ENCODE data around the gene COL11A2.

The COL11A2 gene

DNA sequence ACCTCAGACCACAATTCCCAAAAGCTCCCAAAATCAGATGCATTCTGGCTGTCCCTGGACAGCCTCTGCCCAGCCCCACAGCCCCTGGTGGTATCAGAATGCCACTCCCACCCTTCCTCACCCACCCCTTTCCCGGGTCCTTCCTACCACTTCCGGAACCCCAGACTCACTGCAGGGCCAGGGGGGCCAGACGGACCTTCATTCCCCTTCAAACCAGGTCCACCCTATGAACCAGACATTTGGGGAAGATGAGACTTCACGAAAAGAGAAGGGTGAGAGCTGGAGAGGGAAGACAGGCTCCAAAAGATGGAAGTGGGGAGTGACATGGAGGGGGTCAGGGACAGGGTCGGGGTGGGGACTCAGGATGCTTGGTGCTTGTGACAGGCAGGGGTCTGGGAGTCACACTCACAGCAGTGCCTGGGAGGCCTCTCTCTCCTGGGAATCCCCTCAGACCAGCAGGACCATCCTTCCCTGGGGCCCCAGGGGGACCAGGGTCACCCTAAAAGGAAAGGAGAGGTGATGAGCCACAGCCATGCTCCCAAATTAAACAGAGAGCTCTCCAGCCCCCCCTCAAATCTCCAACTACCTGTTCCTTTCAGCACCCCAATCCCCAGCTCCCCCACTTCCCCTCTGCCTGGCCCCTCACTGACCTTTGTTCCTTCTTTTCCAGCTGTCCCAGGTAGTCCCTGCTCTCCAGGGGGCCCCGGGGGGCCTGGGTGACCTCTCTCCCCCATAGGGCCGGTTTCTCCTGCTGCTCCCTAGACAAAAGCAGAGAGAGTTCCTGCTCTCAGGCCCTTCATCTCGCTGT, 20.2 kb downstream of the COL11A2 start:
- DNase-seq (ENCODE audit: low read depth, low spot score) = no peak

DNA sequence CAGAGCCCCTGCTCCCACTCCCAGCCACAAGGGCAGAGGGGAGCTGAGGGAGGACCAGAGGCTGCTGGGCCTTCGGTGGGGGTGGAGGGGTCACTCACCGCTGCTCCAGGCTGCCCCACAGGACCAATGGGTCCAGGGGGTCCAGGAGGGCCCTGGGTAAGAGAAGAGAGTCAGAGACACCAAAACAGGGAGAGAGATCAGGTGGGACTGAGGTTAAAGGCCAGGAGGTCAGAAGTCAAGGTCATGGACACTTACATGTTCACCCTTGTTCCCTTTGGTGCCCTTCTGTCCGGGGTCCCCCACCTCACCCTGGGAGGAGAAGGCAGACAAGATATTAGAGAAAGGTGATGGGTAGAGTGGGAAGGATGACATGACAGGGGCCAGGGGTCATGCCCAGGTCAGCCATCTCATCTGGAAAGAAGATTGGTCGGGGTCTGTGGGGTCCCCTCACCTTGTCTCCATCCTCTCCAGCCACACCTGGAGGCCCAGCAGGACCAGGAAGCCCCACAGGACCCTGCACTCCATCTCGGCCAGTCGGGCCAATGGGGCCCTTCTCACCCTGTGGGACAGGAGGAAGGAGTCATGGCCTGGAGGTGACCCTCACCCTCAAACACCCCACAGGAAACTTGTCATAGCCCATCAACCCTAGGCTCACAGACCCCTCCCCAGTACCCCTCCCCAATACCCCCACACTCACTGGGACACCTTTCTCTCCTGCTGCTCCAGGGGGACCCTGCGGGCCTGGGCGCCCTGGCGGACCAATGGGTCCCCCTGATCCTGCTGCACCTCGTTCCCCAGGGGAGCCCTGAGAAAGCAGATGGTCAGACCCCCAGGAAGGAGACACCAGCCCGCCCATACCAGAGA, 21.0 kb downstream of the COL11A2 start:
- no peak for DNase-seq (ENCODE audit: low read depth, low spot score)

DNA sequence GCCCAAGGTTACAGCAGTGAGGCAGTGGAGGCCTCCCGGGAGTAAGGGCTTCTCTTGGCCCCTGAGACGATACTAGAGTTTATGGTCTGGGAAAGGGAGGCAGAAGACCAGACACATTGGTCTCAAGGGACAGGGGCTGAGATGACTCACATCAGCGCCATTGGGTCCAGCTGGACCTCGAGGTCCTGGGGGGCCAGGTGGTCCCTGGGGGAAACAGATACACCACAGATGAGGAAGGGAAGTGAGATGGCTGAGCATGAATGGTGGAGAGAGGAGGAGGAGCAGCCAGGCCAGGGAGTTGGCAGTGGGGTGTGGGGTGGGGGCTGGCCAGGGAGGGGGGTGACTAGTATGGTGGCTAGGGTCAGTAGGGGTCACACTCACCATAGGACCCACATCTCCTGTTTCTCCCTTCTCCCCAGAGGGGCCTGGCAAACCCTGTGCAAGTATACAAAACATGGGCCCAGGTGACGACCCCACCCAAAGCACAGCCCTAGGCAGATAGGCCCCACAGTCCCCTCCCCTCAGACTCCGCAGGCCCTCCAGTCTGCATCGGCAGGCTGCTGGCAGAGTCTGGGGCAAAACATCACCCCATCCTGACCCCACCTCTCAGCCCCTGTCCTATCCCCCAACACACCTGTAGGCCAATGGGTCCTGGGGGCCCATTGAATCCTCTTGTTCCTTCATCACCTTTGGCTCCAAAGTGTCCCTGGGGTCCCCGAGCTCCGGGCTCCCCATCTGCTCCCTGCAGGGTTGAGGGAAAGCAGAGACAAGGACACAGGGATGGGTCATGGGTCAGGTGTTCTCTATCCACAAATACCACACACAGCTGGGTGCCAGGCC, 21.9 kb downstream of the COL11A2 start:
- DNase-seq (ENCODE audit: low read depth, low spot score) = no peak

DNA sequence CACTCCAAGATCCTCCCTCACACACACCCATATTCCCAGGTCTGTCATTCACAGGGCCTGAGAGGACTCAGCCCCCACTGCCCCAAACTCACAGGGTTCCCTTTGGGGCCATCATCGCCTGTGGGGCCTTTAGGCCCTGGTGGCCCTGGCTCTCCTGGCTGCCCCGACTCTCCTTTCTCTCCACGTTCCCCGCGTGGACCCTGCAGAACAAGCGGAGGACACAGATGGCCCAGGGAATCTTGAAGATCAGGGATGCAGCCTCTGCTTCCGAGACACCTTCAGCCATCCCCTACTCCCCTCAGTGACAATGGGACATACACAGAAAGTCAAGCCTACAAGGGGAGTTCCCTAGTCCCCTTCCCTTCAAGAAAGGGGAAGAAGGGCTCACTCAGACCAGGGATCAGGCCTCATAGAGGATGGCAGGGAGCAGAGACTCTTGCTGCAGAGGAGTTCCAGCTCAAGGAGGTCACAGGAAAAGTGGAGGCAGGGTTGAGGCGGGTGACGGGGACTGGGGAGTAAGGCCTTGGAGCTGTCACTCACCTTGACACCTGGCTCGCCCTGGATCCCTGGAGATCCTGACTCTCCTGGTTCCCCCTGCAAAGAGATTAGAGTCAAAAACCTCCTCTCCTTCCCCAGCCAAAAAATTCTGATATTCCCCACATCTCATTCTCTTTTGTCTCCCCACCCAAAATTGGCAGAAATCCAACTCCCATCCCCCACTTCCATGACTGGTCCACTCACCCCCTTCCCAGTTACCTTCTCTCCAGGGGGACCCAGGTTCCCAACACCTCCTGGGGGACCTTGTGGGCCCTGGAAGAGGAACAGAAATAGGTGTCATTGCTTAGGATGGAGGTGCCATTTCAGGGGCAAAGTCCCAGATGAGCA, 22.7 kb downstream of the COL11A2 start:
- no peak for DNase-seq (ENCODE audit: low read depth, low spot score)

DNA sequence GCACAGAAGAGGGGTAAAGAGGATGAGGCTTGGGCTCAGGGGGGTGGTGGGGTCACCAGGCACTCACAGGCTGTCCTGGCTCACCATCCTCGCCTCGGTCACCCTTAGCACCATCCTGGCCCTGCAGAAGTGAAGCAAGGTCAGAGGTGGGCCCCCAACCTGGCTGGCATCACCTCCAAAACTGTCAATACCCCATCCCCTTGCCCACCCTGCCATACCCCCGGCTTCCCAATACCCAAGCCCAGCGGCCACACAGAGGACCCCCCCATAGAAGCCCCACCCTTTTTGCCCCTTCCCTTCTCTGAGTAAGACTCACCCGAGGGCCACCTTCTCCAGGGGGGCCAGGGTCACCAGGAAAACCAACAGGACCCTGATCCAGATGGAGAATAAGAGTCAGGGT, 23.6 kb downstream of the COL11A2 start:
- no peak for DNase-seq (ENCODE audit: low read depth, low spot score)

DNA sequence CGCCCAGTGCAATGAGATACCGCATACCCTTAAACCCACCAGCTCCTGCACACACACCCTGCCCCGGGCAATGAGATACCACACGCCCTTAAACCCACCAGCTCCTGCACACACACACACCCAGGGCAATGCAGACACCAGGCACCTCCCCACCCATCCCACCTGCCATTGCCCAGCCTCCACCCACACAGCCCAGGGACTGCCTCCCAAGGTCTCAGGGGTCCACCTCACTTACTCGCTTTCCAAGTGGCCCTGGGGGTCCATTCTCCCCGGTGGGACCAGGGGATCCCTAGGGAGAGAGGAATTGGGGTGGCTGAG, 24.0 kb downstream of the COL11A2 start:
- DNase-seq (ENCODE audit: low read depth, low spot score) = no peak

DNA sequence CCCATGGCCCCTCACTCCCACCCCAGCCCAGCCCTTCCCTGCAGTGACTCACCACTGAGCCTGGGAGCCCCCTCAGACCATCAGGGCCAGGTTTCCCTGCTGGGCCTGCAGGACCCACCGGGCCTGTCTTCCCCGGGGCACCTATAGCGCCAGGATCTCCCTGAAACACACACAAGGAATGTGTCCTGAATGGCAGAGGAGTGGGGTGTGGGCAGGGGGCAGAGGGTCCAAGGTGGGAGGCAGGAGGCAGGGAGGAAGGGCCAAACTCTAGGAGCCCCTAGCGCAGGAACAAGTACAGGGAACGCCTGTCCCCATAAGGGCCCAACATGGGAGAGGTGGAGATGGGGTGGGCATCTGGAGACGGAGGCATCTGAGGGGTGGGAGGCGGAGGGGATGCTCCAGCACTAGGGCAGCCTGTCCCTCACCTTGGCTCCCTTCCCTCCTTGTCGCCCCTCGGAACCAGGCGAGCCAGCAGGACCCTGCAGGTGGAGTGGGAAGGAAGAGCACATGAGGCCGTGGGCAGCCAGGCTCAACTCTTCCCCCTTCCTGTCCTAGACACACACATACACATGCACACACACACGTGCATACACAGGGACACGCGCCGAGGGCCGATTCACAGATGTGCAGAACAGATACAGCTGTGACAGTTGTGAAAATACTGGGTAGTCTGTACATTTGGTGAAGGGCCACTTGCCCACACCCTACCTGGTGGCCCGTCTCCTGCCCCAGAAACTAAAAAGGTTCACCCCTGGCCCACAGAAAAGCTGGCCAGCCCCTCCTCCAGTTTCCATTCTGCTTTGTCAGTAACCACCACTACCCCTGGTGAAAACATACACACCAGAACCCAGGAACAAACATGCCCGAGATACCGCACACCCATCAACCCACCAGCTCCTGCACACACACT, 24.6 kb downstream of the COL11A2 start:
- no peak for DNase-seq (ENCODE audit: low read depth, low spot score)

DNA sequence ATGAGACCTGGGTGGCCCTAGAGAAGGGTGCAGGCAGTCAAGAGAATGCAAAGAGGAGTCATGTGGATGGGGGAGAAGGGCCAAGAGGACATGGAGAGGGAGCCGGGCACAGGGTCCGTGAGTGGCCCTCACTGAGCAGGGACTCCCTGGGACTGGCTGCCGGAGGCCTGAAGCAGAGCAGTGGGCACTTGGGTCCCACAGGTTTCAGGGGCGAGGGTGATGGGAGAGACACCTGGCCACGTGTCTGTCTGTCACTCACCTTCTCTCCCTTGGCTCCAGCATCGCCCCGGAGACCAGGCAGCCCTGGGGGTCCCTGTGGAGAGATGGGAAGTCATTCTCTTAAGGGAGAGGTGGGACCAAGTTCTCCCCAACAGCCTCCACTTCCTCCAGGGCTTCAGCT, 25.5 kb downstream of the COL11A2 start:
- no peak for DNase-seq (ENCODE audit: low read depth, low spot score)

DNA sequence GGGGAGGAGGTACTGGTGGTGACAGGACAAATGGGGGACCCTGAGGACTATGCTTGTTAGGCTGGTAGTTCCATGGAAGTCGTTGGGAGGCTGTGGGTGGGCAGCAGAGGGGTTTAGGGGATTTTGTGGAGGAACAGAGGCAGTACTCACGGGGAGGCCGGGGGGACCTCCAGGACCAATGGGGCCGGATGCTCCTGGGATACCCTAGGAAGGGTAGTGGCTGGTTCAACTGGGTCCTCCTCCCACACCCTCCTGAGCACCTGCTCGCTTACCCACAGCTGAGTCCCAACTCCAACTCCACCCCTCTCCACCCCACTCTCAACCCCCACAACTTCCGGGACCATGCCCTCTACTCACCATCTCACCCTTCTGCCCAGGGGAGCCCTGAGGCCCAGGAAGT, 25.9 kb downstream of the COL11A2 start:
- DNase-seq (ENCODE audit: low read depth, low spot score) = no peak

DNA sequence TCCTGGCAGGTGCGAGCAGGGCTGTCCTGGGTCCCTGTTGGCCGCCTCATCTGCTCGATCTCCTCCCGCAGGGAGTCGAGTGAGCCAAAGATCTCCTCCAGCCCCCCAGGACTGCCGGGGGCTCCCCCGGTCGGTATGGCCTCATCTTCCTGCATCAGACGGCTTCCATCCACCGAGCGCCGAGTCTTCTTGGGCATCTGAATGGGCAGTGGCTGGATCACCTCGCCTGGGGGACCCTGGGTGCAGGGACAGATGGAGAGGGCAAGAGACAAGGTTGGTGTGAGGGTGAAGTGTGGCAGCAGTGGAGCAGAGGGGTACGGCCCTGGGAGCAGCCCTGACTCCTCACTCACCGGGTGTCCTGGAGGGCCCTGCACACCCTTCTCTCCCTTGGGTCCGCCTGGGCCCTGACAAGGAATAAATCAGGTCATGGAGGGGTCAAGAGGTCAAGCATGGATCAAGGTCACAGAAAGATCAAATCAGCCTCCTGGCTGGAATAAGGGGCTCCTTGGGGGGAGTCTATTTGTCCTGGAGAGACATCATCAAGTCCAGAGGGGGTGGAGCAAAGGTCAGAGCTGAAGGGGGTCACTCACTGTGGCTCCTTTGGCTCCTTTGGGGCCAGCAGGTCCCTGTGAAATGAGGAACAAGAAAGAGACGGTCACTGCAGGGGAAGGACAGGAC, 26.5 kb downstream of the COL11A2 start:
- no peak for DNase-seq (ENCODE audit: low read depth, low spot score)

DNA sequence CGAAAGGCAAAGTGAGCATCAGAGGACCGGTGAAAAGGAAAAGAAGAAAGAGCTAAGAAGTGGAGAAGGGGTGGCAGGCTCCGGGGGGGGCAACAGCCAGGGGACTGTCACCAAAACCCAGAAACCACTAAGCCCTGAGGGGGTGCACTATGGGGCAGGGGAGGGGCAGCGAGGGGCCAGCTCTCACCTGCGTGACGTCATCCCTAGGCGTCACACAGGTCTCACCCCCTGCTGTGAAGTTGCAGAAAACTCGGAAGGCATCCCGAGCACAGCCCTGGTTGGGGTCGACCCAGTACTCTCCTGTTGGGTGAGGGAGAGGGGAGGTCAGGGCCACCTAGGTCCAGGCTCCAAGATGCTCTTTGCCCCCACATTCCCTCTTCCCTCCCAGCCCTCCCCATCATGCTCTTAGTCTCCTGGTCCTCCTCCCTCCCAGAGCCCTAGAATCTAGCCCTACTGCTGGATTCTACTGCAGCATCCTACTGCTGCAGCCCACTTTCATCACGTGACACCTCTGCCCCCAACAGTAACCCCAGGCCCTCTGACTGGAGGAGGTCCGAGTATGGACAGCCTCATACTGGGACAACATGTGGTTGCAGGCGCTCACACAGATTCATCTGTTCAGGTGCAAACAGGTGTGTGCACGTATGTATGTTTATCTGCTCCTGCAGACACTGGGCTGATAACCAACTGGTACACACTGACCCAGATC, 27.4 kb downstream of the COL11A2 start:
- DNase-seq (ENCODE audit: low read depth, low spot score) = no peak

DNA sequence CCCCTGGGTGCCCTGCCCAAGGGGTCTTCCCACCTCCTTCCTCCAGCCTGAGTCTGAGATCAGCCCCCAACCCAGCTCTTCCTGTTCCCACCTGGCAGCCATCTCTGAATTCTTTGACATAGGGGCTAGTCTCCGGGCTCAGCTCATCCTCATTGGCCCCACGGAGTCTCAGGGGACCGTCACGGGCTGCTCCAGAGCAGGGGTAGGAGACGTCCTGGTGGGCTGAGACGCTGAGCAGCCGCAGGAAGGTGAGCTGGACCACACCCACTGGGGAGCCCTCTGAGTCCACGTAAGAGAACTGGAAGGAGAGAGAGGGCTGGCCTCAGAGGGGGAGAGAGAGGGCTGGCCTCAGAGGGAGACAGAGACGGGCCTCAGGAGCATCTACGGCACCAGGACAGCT, 28.1 kb downstream of the COL11A2 start:
- no peak for DNase-seq (ENCODE audit: low read depth, low spot score)

DNA sequence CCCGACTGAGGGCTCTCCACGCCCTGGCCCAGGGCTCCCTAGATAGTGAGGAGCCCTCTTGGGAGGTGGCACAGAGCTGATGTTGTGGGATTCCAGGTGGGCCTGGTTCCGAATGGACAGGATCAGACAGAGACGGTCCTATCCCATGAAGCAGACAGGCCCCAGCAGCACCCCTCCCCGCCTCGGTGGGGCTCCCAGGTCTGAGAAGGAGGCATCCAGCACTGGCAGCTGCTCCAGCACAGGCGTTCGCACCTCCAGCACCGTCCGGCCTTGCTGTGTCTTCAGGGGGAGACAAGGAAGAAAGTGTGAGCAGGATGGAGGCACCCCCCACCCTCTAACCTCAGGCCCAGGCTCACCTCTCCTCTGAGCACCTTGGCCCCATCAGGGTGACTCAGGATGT, 28.7 kb downstream of the COL11A2 start:
- no peak for DNase-seq (ENCODE audit: low read depth, low spot score)

DNA sequence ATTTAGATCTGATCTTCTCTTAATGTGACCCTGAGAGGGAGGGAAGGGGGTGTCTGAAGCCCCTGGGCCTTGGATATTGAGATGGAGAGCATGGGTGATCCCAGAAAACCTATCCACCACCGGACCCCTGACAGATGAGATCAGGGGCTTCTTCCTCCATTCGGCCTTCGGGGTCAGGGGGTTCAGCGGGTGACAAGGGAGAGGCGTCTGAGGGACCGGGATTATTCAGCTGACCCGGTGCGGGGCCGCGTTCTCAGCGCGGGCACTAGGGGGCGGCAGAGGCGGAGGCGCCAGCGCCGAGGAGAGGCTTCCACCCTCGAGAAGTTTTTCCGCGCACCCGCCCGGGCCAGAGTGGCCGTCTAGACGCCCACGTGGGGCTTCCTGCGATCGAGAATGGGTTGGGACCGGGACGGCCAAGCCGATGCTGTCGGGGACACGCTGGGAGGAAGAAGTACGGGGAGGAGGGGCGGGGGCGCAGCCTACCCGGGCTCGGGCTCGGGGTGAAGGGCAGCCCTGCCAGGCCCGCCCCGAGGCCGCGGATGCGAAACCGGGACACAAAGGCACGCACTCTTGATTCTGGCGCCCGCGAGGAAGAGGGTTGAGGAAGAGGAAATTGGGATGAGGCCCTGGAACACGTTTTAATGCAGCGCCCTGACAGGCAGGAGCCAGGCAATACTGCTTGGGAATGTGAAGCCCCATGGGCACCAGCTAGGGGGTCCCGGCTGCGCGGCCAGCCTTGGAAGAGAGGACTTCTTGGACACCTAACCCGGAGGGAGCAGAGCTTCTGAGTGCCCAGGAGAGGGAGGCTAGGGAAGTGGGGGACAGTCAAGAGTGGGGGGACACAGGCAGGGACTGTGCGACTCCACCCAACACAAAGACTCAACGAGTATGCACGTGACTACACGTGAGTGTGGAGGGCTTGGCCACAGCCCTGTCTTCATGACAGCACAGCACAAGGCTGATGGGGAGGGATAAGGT, 30.6 kb downstream of the COL11A2 start:
- DNase-seq (ENCODE audit: low read depth, low spot score) = peak; percentile 51

DNA sequence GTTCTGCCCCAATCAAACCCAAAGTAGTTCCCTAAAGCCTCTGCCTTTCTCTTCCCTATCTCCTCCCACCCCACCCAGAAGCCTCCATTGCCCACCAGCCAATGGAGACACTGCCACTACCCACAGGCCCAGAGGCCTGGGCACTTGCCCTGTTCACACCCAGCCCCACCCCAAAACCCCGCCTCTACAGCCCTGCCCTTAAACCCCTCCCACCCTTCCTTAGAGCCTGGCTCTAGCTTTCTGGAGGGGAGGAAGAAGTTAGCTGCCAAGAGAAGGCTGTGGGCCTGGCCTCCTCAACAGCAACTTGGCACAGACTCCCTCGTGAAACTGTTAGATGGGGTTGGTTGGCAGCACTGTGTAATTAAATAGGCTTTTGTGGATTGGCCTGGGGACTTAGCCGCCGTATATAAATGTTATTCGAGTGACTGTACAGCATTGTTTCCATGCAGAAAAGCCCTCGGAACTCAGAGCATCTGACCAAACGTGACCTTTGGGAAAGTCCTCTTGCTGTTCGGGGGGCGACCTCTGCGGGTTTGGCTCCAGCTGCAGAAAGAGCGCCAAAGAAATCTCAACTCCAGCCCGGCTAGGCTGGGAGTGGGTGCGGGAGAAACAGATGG, 31.4 kb downstream of the COL11A2 start:
- no peak for DNase-seq (ENCODE audit: low read depth, low spot score)

DNA sequence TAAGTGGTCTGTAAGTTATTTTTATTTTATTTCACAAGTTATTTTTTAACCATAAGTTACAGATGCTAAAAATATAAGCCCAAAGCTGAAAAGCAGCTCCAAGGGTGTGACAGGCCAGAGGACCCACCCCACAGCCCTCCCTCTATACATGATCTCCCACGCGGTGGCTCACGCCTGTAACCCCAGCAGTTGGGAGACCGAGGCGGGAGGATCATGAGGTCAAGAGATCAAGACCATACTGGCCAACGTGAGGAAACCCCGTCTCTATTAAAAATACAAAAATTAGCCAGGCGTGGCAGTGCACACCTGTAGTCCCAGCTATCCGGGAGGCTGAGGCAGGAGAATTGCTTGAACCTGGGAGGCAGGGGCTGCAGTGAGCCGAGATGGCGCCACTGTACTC, 32.2 kb downstream of the COL11A2 start:
- DNase-seq (ENCODE audit: low read depth, low spot score) = no peak

DNA sequence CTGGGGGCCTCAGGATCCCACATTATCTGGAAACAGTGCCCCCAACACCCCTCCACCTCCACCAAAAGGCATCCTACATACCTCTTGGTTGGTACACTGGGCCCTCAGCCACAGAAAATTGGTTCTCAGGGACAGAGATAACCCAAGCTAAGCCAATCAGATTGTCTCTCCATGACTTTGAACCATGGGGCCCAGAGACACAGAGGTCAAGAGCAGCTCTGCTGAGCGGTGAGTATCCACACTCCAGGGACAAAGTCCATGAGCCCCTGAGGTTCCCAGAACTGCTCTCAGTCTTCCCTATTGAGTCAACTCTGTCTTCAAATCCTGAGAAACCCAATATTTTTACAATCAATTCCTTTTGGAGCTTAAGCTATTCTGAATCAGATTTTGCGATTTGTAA, 35.3 kb downstream of the COL11A2 start:
- no peak for DNase-seq (ENCODE audit: low read depth, low spot score)

Data from activated naive CD8-positive, alpha-beta T cell treated with anti-CD3 and anti-CD28 coated beads, Interleukin-2, amount 50 U/mL, for 16 hours (primary cell).